OCI-LY3 (cell line): ENCODE data around the gene GSG1L.

Experiments used
- CTCF ChIP-seq: fragments of 200-600, 300-600 bp; sonication (generic); IDR thresholded peaks from 2 replicates; pipeline ENCODE4 v1.5.1; 2014; ENCODE audit warnings: antibody characterized with exemption, low read length, low read depth
- EZH2phosphoT487 ChIP-seq: fragments of 200-600 bp; shearing (Covaris generic); IDR thresholded peaks from 2 replicates; pipeline ENCODE4 v1.6.1; 2018; ENCODE audit warnings: antibody characterized with exemption, mixed run types, low read depth

- no peak for TF ChIP-seq CTCF
- TF ChIP-seq EZH2phosphoT487: no peak
These were observed 145.6 kb downstream of the GSG1L start for GRCh38 chr16:27917949-27918348.
